ENCODE results near the gene MDGA2.

DNA sequence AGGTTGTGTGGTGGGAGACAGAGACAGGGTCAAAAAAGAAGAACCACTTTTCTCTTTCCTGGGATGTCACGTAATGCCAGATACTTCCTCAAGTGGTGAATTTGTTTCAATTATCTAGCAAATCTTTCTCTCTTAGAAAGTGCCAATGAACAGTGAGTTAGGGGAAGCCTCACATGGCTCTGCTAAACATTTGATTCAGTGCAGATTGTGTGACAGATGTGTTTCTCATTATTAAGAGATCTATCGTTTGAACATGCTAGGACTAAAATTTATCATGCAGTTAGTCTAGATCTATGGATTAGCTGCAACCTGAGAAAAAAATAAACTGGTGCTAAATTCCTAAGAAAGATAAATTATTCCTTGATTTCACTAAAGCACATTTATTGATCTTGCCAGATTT lies 247.8 kb downstream of the MDGA2 start:
- TF ChIP-seq GATA2 (CRISPR knock-in tag; IDR thresholded peaks at IDR 0.05) (no peak), AFF4 (CRISPR knock-in tag; IDR thresholded peaks at IDR 0.05) (no peak), FOXA1 (IDR thresholded peaks at IDR 0.05; ENCODE audit: borderline replicate concordance) (no peak), CTCF (IDR thresholded peaks at IDR 0.05 in 2 of 3, conservative IDR thresholded peaks at IDR 0.05 in 1 of 3; ENCODE audit: insufficient read depth in 2 of 3, low read depth in 1 of 3, low read length in 3 of 3) (no peak), MED1 (CRISPR knock-in tag; IDR thresholded peaks at IDR 0.05; ENCODE audit: borderline replicate concordance) (no peak), HNRNPH1 (optimal IDR thresholded peaks at IDR 0.05; ENCODE audit: low read depth, low read length) (no peak), TCF7 (IDR thresholded peaks at IDR 0.05; ENCODE audit: borderline replicate concordance) (no peak), ZEB2 (IDR thresholded peaks at IDR 0.05) (no peak), HDAC2 (IDR thresholded peaks at IDR 0.05) (no peak), THRAP3 (IDR thresholded peaks at IDR 0.05; ENCODE audit: borderline replicate concordance) (no peak), HNRNPUL1 (IDR thresholded peaks at IDR 0.05; ENCODE audit: low read length) (no peak), BRD9 (IDR thresholded peaks at IDR 0.05; ENCODE audit: low read depth, partially characterized antibody) (no peak)
- TF ChIP-seq, protein P1, sequence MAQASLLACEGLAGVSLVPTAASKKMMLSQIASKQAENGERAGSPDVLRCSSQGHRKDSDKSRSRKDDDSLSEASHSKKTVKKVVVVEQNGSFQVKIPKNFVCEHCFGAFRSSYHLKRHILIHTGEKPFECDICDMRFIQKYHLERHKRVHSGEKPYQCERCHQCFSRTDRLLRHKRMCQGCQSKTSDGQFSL (CRISPR knock-in tag; IDR thresholded peaks at IDR 0.05): no peak
- TF ChIP-seq, protein P1 (tag; IDR thresholded peaks at IDR 0.05): no peak
- TF ChIP-seq, protein P2, sequence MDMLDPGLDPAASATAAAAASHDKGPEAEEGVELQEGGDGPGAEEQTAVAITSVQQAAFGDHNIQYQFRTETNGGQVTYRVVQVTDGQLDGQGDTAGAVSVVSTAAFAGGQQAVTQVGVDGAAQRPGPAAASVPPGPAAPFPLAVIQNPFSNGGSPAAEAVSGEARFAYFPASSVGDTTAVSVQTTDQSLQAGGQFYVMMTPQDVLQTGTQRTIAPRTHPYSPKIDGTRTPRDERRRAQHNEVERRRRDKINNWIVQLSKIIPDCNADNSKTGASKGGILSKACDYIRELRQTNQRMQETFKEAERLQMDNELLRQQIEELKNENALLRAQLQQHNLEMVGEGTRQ (CRISPR knock-in tag; IDR thresholded peaks at IDR 0.05): no peak

Data from K562 (cell line).